Liver (tissue), 3 donors: ENCODE results near the gene TRAK2.
"Not testable (repeated sequence)": the region's sequence is repeated elsewhere in the genome, so short reads cannot be mapped to it uniquely, and the experiment has no call there.

Experiments used
- CTCF ChIP-seq: fragments of 150-350 bp; IDR thresholded peaks from 2 replicates; pipeline ENCODE4 v1.5.1; 2017; ENCODE audit warnings: improper control_type of control experiment, low read depth, low read length; ENCODE audit not compliant: missing input control
- JUND ChIP-seq, 2 donors: IDR thresholded peaks; 2 replicates each; pipeline ENCODE4 v1.6.1; 2016; ENCODE audit warnings: antibody characterized with exemption in 2 of 2
- TF ChIP-seq, protein P1 (sequence below): IDR thresholded peaks from 2 replicates; pipeline ENCODE4 v1.6.1; 2016; ENCODE audit warnings: antibody characterized with exemption, mild to moderate bottlenecking
- donor health status: healthy.
- donor health status: healthy.

DNA sequence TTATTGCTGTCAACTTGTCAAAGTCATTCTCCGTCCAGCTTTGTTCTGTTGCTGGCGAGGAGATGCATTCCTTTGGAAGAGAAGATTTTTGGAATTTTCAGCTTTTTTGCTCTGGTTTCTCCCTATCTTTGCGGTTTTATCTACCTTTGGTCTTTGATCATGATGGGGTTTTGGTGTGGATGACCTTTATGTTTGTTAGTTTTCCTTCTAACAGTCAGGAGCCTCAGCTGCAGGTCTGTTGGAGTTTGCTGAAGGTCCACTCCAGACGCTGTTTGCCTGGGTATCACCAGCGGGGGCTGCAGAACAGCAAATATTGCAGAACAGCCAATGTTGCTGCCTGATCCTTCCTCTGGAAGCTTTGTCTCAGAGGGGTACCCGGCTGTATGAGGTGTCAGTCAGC is 21.4 kb downstream of the TRAK2 start:
- not testable (repeated sequence) for TF ChIP-seq JUND (IDR thresholded peaks at IDR 0.05); CTCF
- TF ChIP-seq, protein P1, sequence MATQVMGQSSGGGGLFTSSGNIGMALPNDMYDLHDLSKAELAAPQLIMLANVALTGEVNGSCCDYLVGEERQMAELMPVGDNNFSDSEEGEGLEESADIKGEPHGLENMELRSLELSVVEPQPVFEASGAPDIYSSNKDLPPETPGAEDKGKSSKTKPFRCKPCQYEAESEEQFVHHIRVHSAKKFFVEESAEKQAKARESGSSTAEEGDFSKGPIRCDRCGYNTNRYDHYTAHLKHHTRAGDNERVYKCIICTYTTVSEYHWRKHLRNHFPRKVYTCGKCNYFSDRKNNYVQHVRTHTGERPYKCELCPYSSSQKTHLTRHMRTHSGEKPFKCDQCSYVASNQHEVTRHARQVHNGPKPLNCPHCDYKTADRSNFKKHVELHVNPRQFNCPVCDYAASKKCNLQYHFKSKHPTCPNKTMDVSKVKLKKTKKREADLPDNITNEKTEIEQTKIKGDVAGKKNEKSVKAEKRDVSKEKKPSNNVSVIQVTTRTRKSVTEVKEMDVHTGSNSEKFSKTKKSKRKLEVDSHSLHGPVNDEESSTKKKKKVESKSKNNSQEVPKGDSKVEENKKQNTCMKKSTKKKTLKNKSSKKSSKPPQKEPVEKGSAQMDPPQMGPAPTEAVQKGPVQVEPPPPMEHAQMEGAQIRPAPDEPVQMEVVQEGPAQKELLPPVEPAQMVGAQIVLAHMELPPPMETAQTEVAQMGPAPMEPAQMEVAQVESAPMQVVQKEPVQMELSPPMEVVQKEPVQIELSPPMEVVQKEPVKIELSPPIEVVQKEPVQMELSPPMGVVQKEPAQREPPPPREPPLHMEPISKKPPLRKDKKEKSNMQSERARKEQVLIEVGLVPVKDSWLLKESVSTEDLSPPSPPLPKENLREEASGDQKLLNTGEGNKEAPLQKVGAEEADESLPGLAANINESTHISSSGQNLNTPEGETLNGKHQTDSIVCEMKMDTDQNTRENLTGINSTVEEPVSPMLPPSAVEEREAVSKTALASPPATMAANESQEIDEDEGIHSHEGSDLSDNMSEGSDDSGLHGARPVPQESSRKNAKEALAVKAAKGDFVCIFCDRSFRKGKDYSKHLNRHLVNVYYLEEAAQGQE = not testable (repeated sequence)
